Stimulated activated CD4-positive, alpha-beta T cell treated with anti-CD3 and anti-CD28 coated beads, Interleukin-4, amount 100 ng/mL, for 24 hours (primary cell): ENCODE results near the gene TRABD.

Experiments used
- DNase-seq: peaks from one replicate; pipeline ENCODE4 v3.0.0-alpha.2; 2020

Gene TRABD

GRCh38 chr22:50220603-50221409, 35.1 kb downstream of the TRABD start:
- no peak for DNase-seq

GRCh38 chr22:50221410-50222300, 35.9 kb downstream of the TRABD start:
- DNase-seq: no peak

- no peak for DNase-seq
Observed at GRCh38 chr22:50222508-50222907, 36.8 kb downstream of the TRABD start.

DNA sequence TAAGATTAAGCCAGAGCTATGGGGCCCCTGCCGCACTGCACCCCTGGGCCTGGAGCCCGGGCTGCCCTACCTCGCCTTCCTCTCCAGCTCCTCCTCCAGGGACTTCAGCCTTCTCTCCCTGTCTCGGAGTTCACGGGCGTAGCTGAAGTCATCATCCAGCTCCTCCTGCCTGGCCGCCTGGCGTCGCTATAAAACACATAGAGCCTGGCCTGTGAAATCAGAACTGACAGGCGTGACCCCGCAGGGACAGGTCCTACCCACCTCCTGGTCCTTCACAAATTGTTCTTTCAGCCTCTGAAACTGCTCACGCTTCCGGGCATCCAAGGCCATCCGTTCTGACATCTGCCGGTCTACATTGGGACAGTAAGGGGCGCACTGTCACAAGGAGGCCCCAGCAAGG, 38.4 kb downstream of the TRABD start:
- DNase-seq: no peak

- no peak for DNase-seq
Observed at GRCh38 chr22:50225200-50225969, 39.7 kb downstream of the TRABD start.

DNA sequence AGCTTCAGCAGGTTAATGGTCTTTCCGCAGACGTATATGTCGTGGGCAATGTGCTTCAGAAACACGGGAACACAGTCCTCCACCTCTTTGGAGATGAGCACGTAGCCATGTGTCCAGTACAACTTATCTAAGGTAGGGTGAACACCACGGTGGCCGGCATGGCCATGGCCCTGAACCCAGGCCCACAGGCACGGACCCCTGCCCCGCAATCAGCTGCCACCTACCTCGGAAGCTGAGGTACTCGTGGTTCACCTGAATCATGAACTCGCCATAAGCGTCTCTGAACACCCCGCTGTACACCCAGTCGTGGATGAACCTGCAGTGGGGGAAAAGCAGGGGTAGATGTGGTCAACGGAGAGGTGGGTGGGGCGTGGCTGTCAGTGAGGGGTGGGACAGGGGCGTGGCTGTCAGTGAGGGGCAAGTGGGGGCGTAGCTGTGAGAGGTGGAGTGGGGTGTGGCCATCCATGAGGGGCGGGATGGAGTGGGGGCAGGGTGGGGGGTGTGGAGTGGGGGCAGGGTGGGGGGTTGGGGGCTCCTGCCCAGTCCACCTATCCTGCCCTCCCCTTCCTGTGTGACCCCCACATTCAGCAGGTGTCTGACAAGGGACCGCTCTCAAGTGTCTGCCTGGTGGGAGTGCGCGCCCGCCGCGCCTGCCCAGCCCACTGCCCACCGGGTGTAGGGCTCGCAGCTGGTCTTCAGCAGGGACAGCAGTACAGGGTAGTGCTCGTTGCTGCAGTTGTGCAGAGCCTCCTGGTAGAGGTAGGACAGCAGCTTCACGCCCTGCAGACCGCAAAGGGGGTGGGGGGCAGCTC, 40.6 kb downstream of the TRABD start:
- no peak for DNase-seq

GRCh38 chr22:50226875-50227165, 41.1 kb downstream of the TRABD start:
- no peak for DNase-seq

DNA sequence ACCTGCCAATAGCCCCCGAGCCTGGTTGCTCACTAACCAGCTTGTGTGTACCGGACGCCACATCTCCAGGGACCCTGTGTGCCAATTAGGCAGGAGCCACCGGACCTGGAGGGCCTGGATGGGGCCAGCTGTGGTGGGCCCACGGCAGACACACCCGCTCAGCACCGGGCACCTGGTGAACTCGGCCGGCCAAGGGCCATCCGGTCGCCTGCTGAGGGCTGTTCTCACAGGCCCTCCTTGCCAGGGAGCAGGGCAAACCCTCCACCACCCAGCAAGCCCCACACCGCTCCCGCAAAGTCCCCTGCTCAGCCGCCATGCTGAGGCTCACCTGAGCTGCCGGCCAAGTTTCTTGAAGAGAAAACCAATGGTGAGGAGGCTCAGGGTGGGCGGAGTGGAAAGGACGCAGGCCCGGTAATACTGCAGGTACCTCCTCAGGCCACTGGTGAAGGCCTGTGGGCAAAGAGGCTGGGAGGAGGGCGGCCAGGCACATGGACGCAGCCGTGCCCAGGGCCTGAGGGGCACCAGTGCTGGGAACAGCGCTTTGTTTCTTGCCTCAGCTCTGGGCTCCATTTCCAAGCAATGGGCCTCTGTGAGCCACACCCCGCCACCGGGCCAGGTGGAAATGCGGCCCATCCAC, 42.0 kb downstream of the TRABD start:
- no peak for DNase-seq

DNA sequence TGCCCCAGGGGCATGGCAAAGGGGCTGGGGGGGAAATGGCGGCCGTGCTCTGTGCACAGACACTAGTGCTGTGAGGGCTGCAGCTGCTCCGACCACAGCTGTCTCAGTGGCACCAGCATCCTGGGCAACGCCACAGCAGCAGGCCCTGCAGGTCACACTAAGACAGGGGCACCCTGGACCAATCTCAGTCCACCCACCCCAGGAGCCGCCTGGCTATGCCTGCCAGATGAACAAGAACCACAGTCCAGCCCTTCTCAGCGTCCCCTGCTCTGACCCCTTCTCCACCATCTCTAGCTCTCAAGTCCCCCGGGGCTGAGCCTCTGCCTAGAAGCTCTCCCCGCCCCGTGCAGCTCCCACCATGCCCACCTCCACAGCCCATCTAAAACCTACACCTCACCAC, 42.7 kb downstream of the TRABD start:
- no peak for DNase-seq

GRCh38 chr22:50229370-50229769, 43.7 kb downstream of the TRABD start:
- DNase-seq: no peak

- no peak for DNase-seq
Observed at GRCh38 chr22:50232481-50233151, 46.9 kb downstream of the TRABD start.

GRCh38 chr22:50233223-50233622, 47.5 kb downstream of the TRABD start:
- DNase-seq: no peak

DNA sequence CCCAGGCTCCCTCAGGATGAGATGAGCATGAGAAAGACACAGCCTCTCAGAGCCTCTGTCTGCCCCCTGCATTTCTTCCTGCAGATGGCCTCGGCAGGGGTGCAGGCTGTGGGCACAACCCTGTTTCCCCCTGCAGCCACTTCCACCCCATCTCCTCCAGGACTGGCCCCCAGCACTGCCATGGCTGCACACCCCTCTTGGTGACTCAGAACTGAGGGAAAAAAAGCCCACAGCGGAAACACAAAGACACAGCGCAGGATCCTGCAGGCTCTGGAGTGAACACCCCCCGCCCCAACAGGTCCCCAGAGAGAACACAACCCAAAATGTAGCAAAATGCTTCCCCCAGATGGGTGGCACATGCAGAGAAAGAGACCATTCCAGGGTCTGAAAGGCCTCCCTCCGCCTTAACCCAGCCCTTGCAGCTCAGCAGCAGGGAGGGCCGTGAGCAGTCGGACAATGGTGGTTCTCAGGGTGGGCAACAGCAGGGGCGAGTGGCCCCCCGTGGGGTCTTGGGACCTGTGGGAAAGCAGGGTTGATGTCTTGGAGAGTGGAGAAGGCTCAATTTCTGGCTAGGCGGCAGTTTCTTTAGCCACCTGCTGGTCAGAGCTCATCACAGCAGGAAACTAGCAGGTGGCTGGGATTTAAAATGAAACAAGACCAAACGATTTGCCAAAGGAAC, 51.2 kb downstream of the TRABD start:
- DNase-seq: no peak

- no peak for DNase-seq
Observed at GRCh38 chr22:50238755-50239154, 53.0 kb downstream of the TRABD start.

GRCh38 chr22:50242406-50242949, 56.8 kb downstream of the TRABD start:
- DNase-seq: no peak

GRCh38 chr22:50243685-50244419, 58.1 kb downstream of the TRABD start:
- no peak for DNase-seq

- DNase-seq: peak; percentile 93
Observed at GRCh38 chr22:50244420-50245213, 58.9 kb downstream of the TRABD start, which contains the start of gene TUBGCP6. Gene TUBGCP6 (minus strand): TSS chr22:50245023. CDS start chr22:50244459, 564 bp downstream.

DNA sequence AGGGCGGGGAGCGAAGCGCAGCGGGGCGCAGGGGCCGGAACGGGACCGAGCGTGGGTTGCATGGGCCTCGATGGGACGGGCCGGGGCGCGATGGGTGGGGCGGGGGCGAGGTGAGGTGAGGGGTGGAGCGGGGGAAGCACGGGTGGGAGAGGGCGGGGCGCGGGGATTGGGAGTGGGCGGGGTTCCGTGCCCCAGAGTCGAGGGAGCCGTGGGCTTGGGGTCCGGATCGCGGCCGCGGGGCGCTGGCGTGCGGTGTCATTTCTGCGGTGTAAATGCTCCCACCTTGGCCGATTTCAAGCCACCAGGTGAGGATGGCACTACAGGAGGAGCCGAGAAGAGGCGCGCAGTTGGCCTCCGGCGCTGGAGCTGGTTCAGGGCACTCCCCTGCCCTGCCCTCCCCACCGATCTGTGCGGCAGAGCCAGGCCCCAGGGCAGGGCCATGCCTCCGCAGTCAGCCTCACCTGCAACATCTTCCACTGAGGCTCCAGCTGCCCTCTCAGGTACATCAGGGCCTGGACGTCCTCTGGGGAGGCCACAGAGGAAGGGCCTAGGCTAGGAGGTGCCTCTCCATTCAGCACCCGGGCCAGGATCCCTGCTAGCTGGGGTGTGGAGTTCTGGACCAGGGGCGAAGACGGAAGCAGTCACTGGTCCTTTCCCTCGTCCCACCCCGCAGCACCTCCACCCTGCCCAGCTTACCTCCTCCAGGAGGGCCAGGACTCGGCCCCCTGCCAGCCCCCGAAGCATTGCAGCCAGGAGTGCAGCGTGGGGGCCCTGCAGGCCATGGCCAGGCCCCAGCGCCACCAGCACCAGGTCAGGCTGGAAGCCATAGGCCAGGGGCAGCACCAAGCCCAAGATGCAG, 59.7 kb downstream of the TRABD start:
- DNase-seq: no peak
